Inflammatory macrophage treated with lipopolysaccharide for 1 hour (primary cell): ENCODE results near the gene INSM2.

Experiments
- DNase-seq, 2 donors: peaks; one replicate each; pipeline ENCODE4 v3.0.0-alpha.2; 2020 to 2022

Gene INSM2, protein sequence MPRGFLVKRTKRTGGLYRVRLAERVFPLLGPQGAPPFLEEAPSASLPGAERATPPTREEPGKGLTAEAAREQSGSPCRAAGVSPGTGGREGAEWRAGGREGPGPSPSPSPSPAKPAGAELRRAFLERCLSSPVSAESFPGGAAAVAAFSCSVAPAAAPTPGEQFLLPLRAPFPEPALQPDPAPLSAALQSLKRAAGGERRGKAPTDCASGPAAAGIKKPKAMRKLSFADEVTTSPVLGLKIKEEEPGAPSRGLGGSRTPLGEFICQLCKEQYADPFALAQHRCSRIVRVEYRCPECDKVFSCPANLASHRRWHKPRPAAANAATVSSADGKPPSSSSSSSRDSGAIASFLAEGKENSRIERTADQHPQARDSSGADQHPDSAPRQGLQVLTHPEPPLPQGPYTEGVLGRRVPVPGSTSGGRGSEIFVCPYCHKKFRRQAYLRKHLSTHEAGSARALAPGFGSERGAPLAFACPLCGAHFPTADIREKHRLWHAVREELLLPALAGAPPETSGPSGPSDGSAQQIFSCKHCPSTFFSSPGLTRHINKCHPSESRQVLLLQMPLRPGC

DNA sequence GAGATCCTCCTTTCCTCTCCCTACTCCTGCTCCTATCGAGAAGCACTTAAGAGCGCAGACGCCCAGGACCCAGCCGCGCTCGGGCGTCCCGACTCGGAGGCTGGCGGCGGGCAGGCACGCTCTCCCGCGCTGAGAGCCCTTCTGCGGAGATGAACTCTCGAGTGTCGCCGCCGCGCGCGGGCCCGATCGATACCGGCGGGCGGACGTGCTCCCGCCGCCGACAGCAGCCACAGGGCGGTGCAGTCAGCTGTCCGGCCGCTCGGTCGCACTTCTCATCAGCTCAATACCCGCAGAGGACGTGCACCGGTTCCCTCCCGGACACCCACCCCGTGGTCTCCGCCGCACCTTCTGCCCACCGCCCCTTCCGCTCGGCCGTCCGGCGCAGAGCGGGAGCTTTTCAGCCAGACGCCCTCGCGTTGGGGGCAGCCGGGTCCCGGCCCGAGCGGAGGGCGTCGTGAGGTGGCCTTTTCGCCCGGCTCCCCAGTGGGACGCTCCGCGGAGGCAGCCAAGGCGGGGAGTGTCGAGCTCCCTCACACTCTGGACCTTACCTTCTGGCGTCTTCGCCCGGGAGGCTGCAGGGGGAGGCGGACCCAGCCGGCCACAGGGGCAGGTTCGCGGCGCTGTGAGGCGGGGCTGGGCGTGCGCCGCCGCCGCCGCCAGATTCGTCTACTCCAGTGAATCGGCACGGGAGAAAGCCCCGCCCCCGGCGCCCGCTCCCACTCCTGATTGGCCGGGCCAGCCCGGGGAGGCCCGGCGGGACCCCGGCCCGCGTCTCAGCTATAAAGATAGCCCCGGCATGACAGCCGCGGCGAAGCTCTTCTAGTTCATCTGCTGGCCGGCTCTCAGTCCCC, at the start of gene INSM2:
Gene INSM2 (plus strand): TSS at position 808 of the 851 bp plus-strand sequence. CDS start 89 bp downstream, outside the sequence.
- DNase-seq: peak; percentile 14 to 31

DNA sequence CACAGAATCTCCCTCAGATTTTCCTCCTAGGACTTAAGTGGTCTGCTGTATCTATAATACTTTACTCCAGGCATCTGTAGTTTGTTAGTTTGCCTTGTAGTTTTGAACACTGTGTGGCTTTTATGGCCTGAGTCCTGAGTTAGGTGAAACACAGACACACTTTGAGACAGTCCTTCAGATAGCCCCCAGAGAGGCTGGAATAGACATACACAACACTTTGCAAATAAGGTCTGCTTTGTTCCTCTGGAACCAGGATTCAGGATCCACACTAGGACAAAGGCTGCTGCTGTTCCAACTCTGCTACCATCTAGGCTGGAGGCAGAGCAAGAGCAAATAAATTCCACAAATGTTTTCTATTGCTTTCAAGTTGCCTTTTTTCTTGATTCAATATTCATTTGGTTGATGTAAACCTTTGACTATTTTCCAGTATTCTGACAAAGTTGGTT, 41.4 kb upstream of the INSM2 start:
- DNase-seq: no peak

GRCh38 chr14:35495278-35495677, 38.7 kb upstream of the INSM2 start:
- no peak for DNase-seq

DNA sequence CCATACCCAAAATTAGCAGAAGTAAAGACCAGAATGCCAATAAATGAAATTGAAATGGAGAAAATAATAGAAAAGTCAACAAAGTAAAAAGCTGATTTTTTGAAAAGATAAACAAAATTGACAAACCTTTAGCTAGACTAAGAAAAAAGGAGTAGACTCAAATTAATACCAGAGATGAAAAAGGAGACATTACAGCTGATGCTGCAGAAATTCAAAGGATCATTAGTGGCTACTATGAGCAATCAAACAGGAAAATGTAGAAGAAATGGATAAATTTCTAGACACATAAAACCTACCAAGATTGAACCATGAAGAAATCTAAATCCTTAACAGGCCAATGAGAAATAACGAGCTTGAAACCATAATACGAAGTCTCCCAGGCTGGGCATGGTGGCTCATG, 34.8 kb upstream of the INSM2 start:
- DNase-seq: no peak

- DNase-seq: no peak
These were observed 30.3 kb upstream of the INSM2 start for GRCh38 chr14:35503646-35504045.

DNA sequence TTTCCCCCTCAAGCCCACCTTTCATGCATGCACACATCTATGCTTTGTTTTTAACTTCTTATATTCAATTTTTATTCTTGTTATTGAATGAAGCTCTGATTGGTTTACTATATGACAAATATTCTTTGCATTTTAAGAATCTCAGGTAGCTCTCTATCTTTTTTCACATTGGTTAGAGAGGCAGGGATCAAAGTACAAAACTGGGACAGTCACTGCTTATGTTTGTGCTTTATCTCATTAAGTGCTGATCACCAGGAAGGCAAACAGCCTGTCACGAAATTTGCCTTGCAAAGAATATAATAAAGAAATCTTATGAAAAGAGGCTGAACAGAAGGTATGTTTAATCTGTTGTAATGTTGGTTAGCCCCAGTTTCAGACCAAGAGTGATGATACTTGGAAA, 29.7 kb upstream of the INSM2 start:
- DNase-seq: no peak

GRCh38 chr14:35506461-35506860, 27.5 kb upstream of the INSM2 start:
- no peak for DNase-seq

GRCh38 chr14:35506927-35507326, 27.0 kb upstream of the INSM2 start:
- DNase-seq: no peak

GRCh38 chr14:35509846-35510245, 24.1 kb upstream of the INSM2 start:
- no peak for DNase-seq

DNA sequence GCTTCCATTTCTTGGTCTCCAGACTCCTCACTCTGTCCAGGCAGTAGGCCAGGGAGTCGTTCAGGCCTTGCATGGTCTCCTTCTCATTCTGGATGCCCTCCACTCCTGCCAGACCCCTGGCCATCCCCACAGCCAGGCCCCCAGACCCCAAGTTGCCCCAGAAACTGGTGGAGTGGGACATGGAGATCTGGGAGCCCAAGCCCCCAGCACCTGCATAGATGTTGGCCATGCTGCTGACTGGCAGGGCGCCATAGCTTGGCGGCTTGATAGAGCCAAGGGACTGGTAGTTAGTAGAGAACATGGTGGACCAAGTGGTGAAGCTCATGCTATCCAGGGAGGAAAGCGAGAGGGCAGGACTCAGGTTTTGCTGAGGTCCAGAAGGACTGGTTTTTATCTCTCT, 21.2 kb upstream of the INSM2 start:
- no peak for DNase-seq

- DNase-seq: no peak
These were observed 18.0 kb upstream of the INSM2 start for GRCh38 chr14:35515916-35516315.

- no peak for DNase-seq
These were observed 14.0 kb upstream of the INSM2 start for GRCh38 chr14:35519986-35520385.

GRCh38 chr14:35525695-35526094, 8.3 kb upstream of the INSM2 start:
- DNase-seq: no peak

- no peak for DNase-seq
These were observed 7.0 kb upstream of the INSM2 start for GRCh38 chr14:35526962-35527361.

- no peak for DNase-seq
These were observed 1.8 kb upstream of the INSM2 start for GRCh38 chr14:35531960-35532747.

DNA sequence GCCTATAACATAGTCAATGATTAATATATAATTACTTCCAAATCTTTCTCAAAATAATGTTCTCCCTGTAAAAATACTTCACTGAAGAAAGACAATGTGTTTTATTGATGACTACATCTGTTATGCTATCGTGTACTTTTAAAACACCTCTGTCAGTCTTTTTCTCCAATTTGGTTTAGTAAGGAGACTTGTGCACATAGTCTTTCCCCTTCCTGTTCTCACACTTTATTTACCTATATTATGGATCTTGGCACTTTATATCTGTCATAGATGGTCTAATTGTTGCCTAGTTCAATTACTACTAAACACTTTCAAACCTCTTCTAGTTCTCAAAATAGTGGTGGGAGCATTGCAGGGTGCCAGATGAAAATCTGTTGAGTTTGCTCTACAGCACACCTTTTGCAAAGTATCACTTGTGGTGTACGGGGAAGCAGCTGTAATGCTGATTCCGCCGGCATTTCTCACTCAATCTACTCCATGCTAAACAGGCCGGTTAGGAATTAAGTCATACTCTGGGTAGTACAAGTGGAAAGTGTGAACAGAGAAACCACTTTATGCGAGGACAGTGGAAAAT, 1.1 kb upstream of the INSM2 start:
- no peak for DNase-seq

GRCh38 chr14:35534208-35534872, 376 bp downstream of the INSM2 start:
- no peak for DNase-seq

DNA sequence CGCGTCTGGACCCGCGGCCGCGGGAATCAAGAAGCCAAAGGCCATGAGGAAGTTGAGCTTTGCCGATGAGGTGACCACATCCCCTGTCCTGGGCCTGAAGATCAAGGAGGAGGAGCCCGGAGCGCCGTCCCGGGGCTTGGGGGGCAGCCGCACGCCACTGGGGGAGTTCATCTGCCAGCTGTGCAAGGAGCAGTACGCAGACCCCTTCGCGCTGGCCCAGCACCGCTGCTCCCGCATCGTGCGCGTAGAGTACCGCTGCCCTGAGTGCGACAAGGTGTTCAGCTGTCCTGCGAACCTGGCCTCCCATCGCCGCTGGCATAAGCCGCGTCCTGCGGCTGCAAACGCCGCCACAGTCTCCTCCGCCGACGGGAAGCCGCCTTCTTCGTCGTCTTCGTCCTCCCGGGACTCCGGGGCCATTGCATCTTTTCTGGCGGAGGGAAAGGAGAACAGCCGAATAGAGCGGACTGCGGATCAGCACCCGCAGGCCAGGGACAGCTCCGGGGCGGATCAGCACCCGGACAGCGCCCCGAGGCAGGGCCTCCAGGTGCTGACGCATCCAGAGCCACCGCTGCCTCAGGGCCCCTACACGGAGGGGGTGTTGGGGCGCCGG, 1.0 kb downstream of the INSM2 start:
- peak; percentile 46 to 72 for DNase-seq

- no peak for DNase-seq
These were observed 1.6 kb downstream of the INSM2 start for GRCh38 chr14:35535483-35536112.

- no peak for DNase-seq
These were observed 6.0 kb downstream of the INSM2 start for GRCh38 chr14:35539969-35540368.

DNA sequence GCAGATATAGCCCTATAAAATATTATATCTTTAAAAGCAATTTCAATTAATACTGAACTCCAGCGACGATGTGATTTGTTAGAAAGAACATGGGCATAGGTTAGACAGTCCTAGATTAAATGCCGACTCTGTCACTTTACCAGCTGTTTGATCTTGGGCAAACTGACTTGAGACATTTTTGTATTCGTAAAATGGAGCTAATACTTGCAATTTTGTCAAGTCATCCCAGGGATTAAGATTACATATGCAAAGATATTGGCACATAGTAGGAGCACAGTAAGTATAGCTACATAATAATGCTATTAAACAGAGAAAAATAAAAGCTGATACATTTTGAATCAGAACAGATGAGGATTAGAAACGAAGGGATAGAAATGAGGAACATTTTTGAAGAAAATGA, 9.0 kb downstream of the INSM2 start:
- no peak for DNase-seq
